SK-N-SH treated with all-trans-retinoic acid at 6 μM for 48 hours (cell line): ENCODE results near the gene TRIM2.

ENCODE experiments used
- ATAC-seq: fragments of 200-7000 bp; cut with Tn5 transposase; 3 replicates; pipeline ENCODE4 v1.9.1; 2020; ENCODE audit warnings: mild to moderate bottlenecking, moderate library complexity
- ARNTL ChIP-seq: fragments of 450-650 bp; formaldehyde crosslinking; IDR thresholded peaks from 2 replicates; pipeline ENCODE4 v1.5.0; 2020; ENCODE audit warnings: low read depth, mild to moderate bottlenecking, moderate library complexity, borderline replicate concordance
- CREB5 ChIP-seq: fragments of 250-450 bp; sonication (Bioruptor Pico); IDR thresholded peaks from 2 replicates; pipeline ENCODE4 v1.5.1; 2020; ENCODE audit warnings: low read depth, mild to moderate bottlenecking, moderate library complexity
- CSDC2 ChIP-seq: fragments of 250-450 bp; sonication (Bioruptor Pico); IDR thresholded peaks from 2 replicates; pipeline ENCODE4 v1.5.0; 2020; ENCODE audit warnings: mild to moderate bottlenecking, moderate library complexity
- CSRNP3 ChIP-seq: fragments of 250-450 bp; sonication (Bioruptor Pico); IDR thresholded peaks from 2 replicates; pipeline ENCODE4 v1.5.1; 2021; ENCODE audit warnings: mild to moderate bottlenecking, moderate library complexity
- ESRRG ChIP-seq: fragments of 250-450 bp; sonication (Bioruptor Pico); IDR thresholded peaks from 2 replicates; pipeline ENCODE4 v1.6.1; 2021; ENCODE audit warnings: mild to moderate bottlenecking
- GLIS3 ChIP-seq: fragments of 250-450 bp; sonication (Bioruptor Pico); IDR thresholded peaks from 2 replicates; pipeline ENCODE4 v1.5.0; 2020; ENCODE audit warnings: mild to moderate bottlenecking, moderate library complexity
- ISL1 ChIP-seq: fragments of 250-450 bp; sonication (Bioruptor Pico); IDR thresholded peaks from 2 replicates; pipeline ENCODE4 v2.1.2; 2022; ENCODE audit warnings: mild to moderate bottlenecking, moderate library complexity
- OSR1 ChIP-seq: fragments of 250-450 bp; sonication (Bioruptor Pico); IDR thresholded peaks from 2 replicates; pipeline ENCODE4 v1.8.0; 2022; ENCODE audit warnings: moderate library complexity, mild to moderate bottlenecking, inconsistent platforms
- PATZ1 ChIP-seq: fragments of 250-450 bp; sonication (Bioruptor Pico); IDR thresholded peaks from 2 replicates; pipeline ENCODE4 v1.8.0; 2020; ENCODE audit warnings: mild to moderate bottlenecking, moderate library complexity, borderline replicate concordance
- POU6F1 ChIP-seq: fragments of 250-450 bp; sonication (Bioruptor Pico); IDR thresholded peaks from 2 replicates; pipeline ENCODE4 v1.8.0; 2021; ENCODE audit warnings: low read depth, mild to moderate bottlenecking, moderate library complexity, borderline replicate concordance
- PPARA ChIP-seq: fragments of 250-450 bp; sonication (Bioruptor Pico); IDR thresholded peaks from 2 replicates; pipeline ENCODE4 v1.5.0; 2020; ENCODE audit warnings: mild to moderate bottlenecking, borderline replicate concordance
- RARB ChIP-seq: fragments of 250-450 bp; sonication (Bioruptor Pico); IDR thresholded peaks from 2 replicates; pipeline ENCODE4 v1.8.0; 2021; ENCODE audit warnings: mild to moderate bottlenecking, moderate library complexity
- TSHZ2 ChIP-seq: fragments of 250-450 bp; sonication (Bioruptor Pico); IDR thresholded peaks from 2 replicates; pipeline ENCODE4 v1.5.0; 2020; ENCODE audit warnings: mild to moderate bottlenecking, moderate library complexity
- ZC3H10 ChIP-seq: fragments of 250-450 bp; sonication (Bioruptor Pico); IDR thresholded peaks from 2 replicates; pipeline ENCODE4 v1.5.1; 2021; ENCODE audit warnings: mild to moderate bottlenecking, moderate library complexity
- ZFP3 ChIP-seq: fragments of 250-450 bp; sonication (Bioruptor Pico); IDR thresholded peaks from 2 replicates; pipeline ENCODE4 v1.5.0; 2020; ENCODE audit warnings: mild to moderate bottlenecking, moderate library complexity
- ZNF565 ChIP-seq: fragments of 450-650 bp; formaldehyde crosslinking; conservative IDR thresholded peaks from 2 replicates; pipeline ENCODE4 v1.5.0; 2020; ENCODE audit warnings: low read depth, mild to moderate bottlenecking, moderate library complexity
- ZNF70 ChIP-seq: fragments of 450-650 bp; formaldehyde crosslinking; IDR thresholded peaks from 2 replicates; pipeline ENCODE4 v1.5.0; 2020; ENCODE audit warnings: mild to moderate bottlenecking, moderate library complexity
- ZNF8 ChIP-seq: fragments of 450-650 bp; formaldehyde crosslinking; IDR thresholded peaks from 2 replicates; pipeline ENCODE4 v1.5.0; 2020; ENCODE audit warnings: mild to moderate bottlenecking, moderate library complexity

Gene TRIM2

GRCh38 chr4:153273751-153274150, 69.5 kb downstream of the TRIM2 start:
- no peak for ATAC-seq
- TF ChIP-seq CSDC2 (no peak), ZFP3 (CRISPR knock-in tag) (no peak), ZNF70 (CRISPR knock-in tag) (no peak), GLIS3 (no peak), TSHZ2 (CRISPR knock-in tag) (no peak)

GRCh38 chr4:153274967-153275366, 70.7 kb downstream of the TRIM2 start:
- TF ChIP-seq ISL1 (CRISPR knock-in tag) (no peak), CSDC2 (no peak), ZFP3 (CRISPR knock-in tag) (no peak), RARB (no peak), OSR1 (CRISPR knock-in tag) (no peak), ESRRG (no peak), PATZ1 (CRISPR knock-in tag) (no peak), CSRNP3 (CRISPR knock-in tag) (no peak), PPARA (CRISPR knock-in tag) (no peak), ZC3H10 (CRISPR knock-in tag) (no peak), POU6F1 (no peak), ZNF8 (CRISPR knock-in tag) (no peak), CREB5 (CRISPR knock-in tag) (no peak), ARNTL (no peak), ZNF70 (CRISPR knock-in tag) (no peak), TSHZ2 (CRISPR knock-in tag) (no peak), ZNF565 (CRISPR knock-in tag) (no peak)
- ATAC-seq, result no peak
